HG02610 (cell line): ENCODE results near the gene IGSF9.
A peak's percentile ranks its signal among the peaks of the same experiment; 100 is the strongest.

Experiments used
- ATAC-seq: cut with Tn5 transposase; IDR thresholded peaks from one replicate; pipeline ENCODE4 v1.9.1; 2021; ENCODE audit warnings: mild to moderate bottlenecking, moderate library complexity; ENCODE audit not compliant: unreplicated experiment

Gene IGSF9

GRCh38 chr1:159947942-159948341 is 2.5 kb upstream of the IGSF9 start:
- ATAC-seq = no peak

GRCh38 chr1:159946242-159947187 is 1.1 kb upstream of the IGSF9 start:
- ATAC-seq = no peak

GRCh38 chr1:159944623-159945455 is 574 bp downstream of the IGSF9 start:
- ATAC-seq = no peak

- no peak for ATAC-seq
Observed at GRCh38 chr1:159943908-159944622, 1.3 kb downstream of the IGSF9 start.

- no peak for ATAC-seq
Observed at GRCh38 chr1:159943278-159943640, 2.2 kb downstream of the IGSF9 start.

GRCh38 chr1:159942632-159943277 is 2.7 kb downstream of the IGSF9 start:
- no peak for ATAC-seq

- ATAC-seq = no peak
Observed at GRCh38 chr1:159941591-159942560, 3.5 kb downstream of the IGSF9 start.

GRCh38 chr1:159941141-159941540 is 4.3 kb downstream of the IGSF9 start:
- ATAC-seq = no peak

- ATAC-seq = no peak
Observed at GRCh38 chr1:159940006-159940620, 5.3 kb downstream of the IGSF9 start.

GRCh38 chr1:159939678-159940002 is 5.8 kb downstream of the IGSF9 start:
- no peak for ATAC-seq

- no peak for ATAC-seq
Observed at GRCh38 chr1:159938905-159939677, 6.3 kb downstream of the IGSF9 start.

- peak; percentile 37 for ATAC-seq
Observed at GRCh38 chr1:159938211-159938852, 7.1 kb downstream of the IGSF9 start.

GRCh38 chr1:159937054-159937750 is 8.2 kb downstream of the IGSF9 start:
- ATAC-seq = no peak

GRCh38 chr1:159936273-159936904 is 9.0 kb downstream of the IGSF9 start:
- ATAC-seq = no peak

- no peak for ATAC-seq
Observed at GRCh38 chr1:159935719-159936272, 9.6 kb downstream of the IGSF9 start.

- no peak for ATAC-seq
Observed at GRCh38 chr1:159935305-159935704, 10.1 kb downstream of the IGSF9 start.
